Right forelimb (tissue), 1 donor: ENCODE data around the gene FAM8A1.
"Not testable (repeated sequence)": the region's sequence is repeated elsewhere in the genome, so short reads cannot be mapped to it uniquely, and the experiment has no call there.

ENCODE experiments used
- DNase-seq: peaks from one replicate; pipeline ENCODE4 v3.0.0-alpha.2; 2018

The FAM8A1 gene, protein sequence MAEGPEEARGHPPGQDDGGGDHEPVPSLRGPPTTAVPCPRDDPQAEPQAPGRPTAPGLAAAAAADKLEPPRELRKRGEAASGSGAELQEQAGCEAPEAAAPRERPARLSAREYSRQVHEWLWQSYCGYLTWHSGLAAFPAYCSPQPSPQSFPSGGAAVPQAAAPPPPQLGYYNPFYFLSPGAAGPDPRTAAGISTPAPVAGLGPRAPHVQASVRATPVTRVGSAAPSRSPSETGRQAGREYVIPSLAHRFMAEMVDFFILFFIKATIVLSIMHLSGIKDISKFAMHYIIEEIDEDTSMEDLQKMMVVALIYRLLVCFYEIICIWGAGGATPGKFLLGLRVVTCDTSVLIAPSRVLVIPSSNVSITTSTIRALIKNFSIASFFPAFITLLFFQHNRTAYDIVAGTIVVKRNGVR

DNA sequence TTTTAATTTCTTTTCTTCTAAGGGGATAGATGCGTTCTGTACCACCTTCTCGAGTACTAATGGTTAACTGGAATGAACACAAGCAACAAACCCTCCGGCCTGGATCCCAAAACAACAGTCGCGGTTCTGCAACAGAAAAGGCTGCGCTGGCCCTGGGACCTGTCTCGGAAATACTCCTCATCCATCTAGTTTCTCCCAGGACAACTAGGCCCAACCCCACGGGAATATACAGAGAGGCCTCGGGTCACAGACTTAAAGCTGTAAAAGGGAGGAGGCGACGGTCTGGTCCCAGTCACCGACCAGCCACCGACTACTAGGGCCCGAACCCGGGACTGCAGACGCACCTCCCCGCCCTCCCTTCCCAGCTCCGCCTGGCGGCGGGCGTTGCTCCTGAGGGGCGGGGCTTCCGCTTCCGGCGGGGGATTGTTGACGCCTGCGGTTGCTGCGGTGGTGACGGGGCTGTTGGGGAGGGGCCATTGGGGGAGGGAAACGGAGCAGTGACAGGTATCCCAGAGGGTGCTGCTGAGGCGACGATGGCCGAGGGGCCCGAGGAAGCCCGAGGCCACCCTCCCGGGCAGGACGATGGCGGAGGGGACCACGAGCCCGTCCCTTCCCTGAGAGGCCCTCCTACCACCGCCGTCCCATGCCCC is at the start of gene FAM8A1:
Gene FAM8A1 (plus strand): TSS at position 426 of the 650 bp plus-strand sequence. CDS start 108 bp downstream, at position 534.
- DNase-seq: peak; percentile 98

GRCh38 chr6:17551383-17551958 is 48.6 kb upstream of the FAM8A1 start:
- no peak for DNase-seq

DNA sequence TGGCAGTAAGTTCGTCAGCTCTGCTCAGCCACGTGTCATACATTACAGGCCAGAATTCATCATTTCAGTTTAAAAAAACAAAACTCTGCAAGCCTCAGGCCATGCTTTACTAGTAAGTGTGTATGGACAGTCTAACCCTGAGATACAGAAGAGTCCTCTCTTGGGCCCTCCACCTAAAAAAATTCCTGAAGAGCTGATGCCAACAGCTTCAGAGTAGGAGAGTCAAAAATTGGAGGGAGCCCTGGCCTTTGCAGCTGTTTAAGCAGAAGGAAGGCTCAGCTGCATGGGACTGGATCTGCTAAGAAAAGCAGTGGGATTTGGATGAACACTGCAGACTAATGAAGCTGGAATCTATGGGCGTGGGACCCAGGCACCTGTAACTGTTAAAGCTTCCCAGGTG is 47.2 kb upstream of the FAM8A1 start:
- DNase-seq: no peak

GRCh38 chr6:17556014-17556413 is 44.1 kb upstream of the FAM8A1 start:
- DNase-seq: no peak

- no peak for DNase-seq
These were observed 37.5 kb upstream of the FAM8A1 start for GRCh38 chr6:17562636-17563035.

- DNase-seq: no peak
These were observed 34.7 kb upstream of the FAM8A1 start for GRCh38 chr6:17565399-17565798.

DNA sequence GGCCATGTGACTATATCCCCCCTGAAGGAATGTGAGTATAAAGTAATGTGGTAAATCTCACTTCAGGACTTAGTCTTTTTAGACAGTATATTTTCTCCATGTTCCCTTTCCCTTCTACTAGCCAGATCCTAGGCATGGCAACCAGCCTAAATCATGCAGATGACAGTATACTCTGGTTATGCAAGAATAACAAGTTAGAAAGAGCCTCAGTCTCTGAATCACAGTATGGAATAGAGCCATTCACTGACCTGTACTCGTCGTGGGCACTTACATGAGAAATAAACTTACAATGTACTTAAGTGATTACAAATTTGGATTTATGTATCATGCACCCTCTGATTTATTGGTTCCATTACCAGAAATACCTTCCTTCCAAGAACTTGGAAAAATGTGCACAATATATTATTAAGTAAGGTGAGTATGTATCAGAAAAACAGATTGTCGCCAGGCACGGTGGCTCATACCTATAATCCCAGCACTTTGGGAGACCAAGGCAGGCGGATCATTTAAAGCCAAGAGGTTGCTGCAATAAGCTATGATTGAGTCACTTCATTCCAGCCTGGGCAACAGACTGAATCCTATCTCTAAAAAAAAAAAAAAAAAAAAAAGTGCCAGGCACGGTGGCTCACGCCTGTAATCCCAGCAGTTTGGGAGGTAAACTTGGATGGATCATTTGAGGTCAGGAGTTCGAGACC is 25.1 kb upstream of the FAM8A1 start:
- no peak for DNase-seq

DNA sequence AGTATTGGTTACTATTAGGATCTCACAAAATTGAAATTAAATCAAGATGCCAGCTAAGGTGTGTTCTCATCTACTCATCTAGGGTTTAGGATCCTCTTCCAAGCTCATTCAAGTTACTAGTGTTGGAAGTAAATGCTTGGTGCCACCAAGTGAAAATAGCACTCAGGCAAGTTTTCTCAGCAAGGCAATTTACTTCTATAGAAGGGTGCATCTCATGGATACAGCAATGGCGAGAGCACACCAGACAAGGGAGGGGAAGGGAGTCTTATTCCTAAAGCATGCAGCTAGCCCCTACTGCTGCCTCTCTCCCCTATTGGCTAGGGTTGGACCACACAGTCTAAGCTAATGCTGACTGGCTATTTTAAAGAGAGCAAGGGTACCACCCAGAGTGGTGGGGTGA is 23.0 kb upstream of the FAM8A1 start:
- no peak for DNase-seq

GRCh38 chr6:17580518-17581048 is 19.5 kb upstream of the FAM8A1 start:
- DNase-seq: peak; percentile 65

GRCh38 chr6:17581282-17581681 is 18.8 kb upstream of the FAM8A1 start:
- DNase-seq: not testable (repeated sequence)

DNA sequence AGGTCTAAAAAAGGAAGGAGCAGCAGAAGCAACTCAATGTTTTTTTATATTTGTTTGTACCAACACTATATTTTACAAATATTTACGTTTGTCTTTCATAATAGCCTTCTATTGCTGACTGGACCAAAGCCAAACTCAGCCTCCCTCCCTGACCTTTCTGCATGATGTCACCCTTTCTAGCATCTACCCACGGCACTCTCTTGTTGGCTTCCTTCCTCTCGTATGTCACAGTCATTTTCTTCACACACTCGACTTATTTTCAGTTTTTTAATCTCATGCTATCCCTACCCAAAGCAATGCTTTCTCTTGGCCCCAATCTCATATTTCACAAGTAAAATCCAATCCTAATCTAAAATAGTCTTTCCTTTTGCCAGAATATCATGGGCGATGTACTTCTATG is 16.3 kb upstream of the FAM8A1 start:
- DNase-seq: no peak

- no peak for DNase-seq
These were observed 15.8 kb upstream of the FAM8A1 start for GRCh38 chr6:17584241-17584803.

GRCh38 chr6:17585766-17586490 is 14.2 kb upstream of the FAM8A1 start:
- no peak for DNase-seq

- DNase-seq: not testable (repeated sequence)
These were observed 13.5 kb upstream of the FAM8A1 start for GRCh38 chr6:17586623-17587022.

- DNase-seq: no peak
These were observed 12.1 kb upstream of the FAM8A1 start for GRCh38 chr6:17588011-17588410.

DNA sequence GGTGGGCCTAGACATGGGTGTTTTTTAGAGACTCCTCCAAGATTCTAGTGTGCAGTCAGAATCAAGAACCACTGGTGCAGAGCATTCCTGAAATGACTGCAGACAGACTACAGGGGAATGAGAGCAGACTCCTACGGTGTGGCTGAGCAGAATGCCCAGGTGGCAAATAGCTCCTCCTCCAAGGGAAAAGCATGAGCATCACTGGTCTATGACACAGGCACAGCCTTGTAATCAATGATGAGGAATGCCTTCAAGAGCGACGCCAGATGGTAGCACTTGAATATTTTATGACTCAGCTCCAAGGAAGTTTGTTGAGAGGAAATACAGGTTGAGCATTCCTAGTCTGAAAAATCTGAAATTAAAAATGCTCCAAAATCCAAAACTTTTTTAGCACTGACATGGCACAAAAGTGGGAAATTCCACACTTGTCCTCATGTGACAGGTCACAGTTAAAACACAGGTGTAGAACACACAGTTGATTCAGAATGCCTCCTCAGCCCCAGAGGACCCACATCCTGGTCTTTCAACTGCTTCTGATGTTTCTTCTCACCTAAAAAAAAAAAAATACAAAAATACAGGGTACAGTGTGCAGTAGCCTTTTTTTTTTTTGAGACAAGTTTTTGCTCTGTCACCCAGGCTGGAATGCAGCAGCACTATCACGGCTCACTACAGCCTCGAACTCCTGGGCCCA is 10.6 kb upstream of the FAM8A1 start:
- DNase-seq: no peak

DNA sequence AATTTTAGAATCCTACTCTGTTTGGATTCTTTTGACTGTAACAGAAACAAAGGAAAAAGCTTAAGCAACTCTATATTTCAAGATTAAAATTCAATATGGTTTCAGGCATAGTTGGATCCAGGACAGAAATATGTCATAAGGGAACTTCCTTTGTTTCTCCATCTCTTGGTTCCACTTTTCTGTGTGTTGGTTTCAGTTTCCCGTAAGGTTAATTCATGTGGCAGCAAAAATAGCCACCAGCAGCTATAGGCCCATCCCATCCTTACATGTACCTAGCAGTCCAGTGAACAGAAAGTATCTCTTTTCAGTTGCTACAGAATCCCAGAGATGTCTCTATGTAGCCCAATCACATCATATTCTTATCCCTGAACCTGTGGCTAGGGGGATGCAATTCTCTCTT is 8.8 kb upstream of the FAM8A1 start:
- no peak for DNase-seq

DNA sequence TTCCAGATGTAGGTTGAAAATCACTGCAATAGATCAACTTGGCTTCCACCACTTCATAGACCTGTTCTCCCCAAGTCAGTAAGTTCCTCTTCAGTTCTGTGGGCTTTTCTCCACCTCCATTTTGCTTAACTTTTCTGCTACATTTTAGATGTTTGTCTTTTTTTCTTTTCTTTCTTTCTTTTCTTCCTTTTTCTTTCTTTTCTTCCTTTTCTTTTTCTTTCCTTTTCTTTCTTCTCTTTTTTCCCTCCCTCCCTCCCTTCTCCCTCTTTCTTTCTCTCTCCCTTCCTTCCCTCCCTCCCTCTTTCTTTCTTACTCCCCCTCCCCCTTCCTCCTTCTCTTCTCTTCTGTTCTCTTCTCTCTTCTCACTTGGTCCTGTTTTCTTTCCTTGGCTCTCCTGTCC is 6.9 kb upstream of the FAM8A1 start:
- no peak for DNase-seq

DNA sequence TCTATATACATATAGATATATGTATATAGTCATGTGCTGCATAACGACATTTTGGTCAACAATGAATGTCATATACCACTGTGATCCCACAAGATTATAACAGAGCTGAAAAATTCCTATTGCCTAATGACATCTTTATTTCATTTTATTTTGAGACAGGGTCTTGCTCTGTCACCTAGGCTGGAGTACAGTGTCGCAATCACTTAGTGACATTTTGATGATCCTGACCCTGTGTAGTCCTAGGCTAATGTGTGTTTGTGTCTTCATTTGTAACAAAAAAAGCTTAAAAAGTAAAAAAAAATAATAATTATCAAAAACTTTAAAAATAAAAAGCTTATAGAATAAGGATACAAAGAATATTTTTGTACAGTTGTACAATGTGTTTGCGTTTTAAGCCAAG is 4.0 kb upstream of the FAM8A1 start:
- no peak for DNase-seq

DNA sequence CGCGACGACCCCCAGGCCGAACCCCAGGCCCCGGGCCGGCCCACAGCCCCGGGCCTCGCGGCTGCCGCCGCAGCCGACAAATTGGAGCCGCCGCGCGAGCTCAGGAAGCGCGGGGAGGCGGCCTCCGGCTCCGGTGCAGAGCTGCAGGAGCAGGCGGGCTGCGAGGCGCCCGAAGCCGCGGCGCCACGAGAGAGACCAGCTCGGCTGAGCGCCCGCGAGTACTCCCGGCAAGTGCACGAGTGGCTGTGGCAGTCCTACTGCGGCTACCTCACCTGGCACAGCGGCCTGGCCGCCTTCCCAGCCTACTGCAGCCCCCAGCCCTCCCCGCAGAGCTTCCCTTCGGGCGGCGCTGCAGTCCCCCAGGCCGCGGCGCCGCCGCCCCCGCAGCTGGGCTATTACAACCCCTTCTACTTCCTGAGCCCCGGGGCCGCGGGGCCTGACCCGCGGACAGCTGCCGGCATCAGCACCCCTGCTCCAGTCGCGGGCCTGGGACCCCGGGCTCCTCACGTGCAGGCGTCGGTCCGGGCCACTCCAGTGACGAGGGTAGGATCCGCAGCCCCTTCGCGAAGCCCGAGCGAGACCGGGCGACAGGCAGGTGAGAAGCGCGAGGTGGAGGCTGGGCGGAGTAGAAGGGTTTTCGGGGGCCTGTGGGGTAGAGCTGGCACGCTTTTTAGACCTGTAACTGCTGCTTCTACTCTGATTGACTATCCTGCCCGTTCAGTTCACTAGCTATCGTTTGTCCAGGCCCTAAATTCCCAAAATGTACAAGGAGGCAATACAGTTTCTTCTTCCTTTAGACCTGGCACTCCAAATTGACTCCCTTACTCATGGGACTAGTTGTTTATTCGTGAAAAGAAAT is 654 bp downstream of the FAM8A1 start:
- no peak for DNase-seq

DNA sequence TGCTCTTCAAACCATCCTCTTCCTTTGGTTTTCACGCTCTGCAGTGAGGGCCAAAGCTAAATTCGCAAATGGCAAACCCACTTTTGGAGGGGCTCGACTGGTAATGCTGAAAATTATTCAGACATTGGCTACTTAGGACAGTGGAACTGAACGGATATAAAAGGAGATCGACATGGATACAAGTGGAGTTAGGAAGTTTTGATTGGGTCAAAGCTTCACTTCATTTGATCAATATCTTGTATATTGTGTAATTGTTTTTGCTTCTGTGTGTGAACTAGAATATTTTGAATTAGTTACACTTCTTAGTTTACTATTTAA is 1.2 kb downstream of the FAM8A1 start:
- no peak for DNase-seq
